Neuronal stem cell (in vitro differentiated cells): ENCODE data around the gene PLEKHM3.

ENCODE experiments used
- DNase-seq: peaks from one replicate; pipeline ENCODE4 v3.0.0-alpha.2; 2013; ENCODE audit warnings: low spot score
- H2AFZ ChIP-seq: one replicate; pipeline ENCODE4 v1.6.1; 2013; ENCODE audit warnings: mild to moderate bottlenecking, low read length, inconsistent platforms
- H2AK5ac ChIP-seq: 2 replicates; pipeline ENCODE4 v1.6.1; 2013; ENCODE audit warnings: low read depth, mild to moderate bottlenecking, inconsistent platforms, low read length, moderate library complexity, mixed read lengths
- H2BK120ac ChIP-seq: 2 replicates; pipeline ENCODE4 v1.6.1; 2013; ENCODE audit warnings: low read depth, mild to moderate bottlenecking, inconsistent platforms, low read length, moderate library complexity, mixed read lengths
- H2BK12ac ChIP-seq: one replicate; pipeline ENCODE4 v1.6.1; 2013; ENCODE audit warnings: low read length, inconsistent platforms
- H2BK15ac ChIP-seq: 2 replicates; pipeline ENCODE4 v1.6.1; 2013; ENCODE audit warnings: mild to moderate bottlenecking, low read length, inconsistent platforms, mixed read lengths
- H2BK5ac ChIP-seq: one replicate; pipeline ENCODE4 v1.6.1; 2013; ENCODE audit warnings: inconsistent platforms, mild to moderate bottlenecking, low read length, moderate library complexity
- H3K14ac ChIP-seq: one replicate; pipeline ENCODE4 v1.6.1; 2013; ENCODE audit warnings: low read length, inconsistent platforms
- H3K18ac ChIP-seq: 2 replicates; pipeline ENCODE4 v1.6.1; 2013; ENCODE audit warnings: low read length, inconsistent platforms
- H3K23ac ChIP-seq: 2 replicates; pipeline ENCODE4 v1.6.1; 2013; ENCODE audit warnings: low read depth, mild to moderate bottlenecking, mixed read lengths, low read length, inconsistent platforms; ENCODE audit not compliant: poor library complexity
- H3K27ac ChIP-seq: replicated peaks from 3 replicates; pipeline ENCODE4 v1.5.1; 2013; ENCODE audit warnings: low read length, inconsistent platforms
- H3K27me3 ChIP-seq, 3 experiments: 2 replicates each; pipeline ENCODE4 v1.6.1; 2013; ENCODE audit warnings: low read length in 3 of 3, mild to moderate bottlenecking in 2 of 3, inconsistent platforms in 1 of 3, low read depth in 1 of 3, mixed read lengths in 1 of 3, moderate library complexity in 1 of 3; ENCODE audit not compliant: control insufficient read depth in 3 of 3, insufficient read depth in 3 of 3
- H3K36me3 ChIP-seq, 2 donors: replicated peaks in 1 of 2; 2 replicates each; pipeline ENCODE4 v1.6.1; 2013; ENCODE audit warnings: low read length in 2 of 2; ENCODE audit not compliant: control insufficient read depth in 2 of 2, insufficient read depth in 2 of 2
- H3K4ac ChIP-seq: 2 replicates; pipeline ENCODE4 v1.6.1; 2013; ENCODE audit warnings: inconsistent platforms, mild to moderate bottlenecking, low read length, moderate library complexity
- H3K4me1 ChIP-seq, 2 donors: 1 replicate in 1 of 2; 2 replicates in 1 of 2; pipeline ENCODE4 v1.6.1; 2013; ENCODE audit warnings: low read length in 2 of 2, low read depth in 1 of 2; ENCODE audit not compliant: control insufficient read depth in 2 of 2, insufficient read depth in 1 of 2
- H3K4me2 ChIP-seq: one replicate; pipeline ENCODE4 v1.6.1; 2013; ENCODE audit warnings: mild to moderate bottlenecking, low read length, inconsistent platforms; ENCODE audit not compliant: insufficient read depth, poor library complexity, severe bottlenecking
- H3K4me3 ChIP-seq, 2 donors: 2 replicates each; pipeline ENCODE4 v1.5.1; 2013; ENCODE audit warnings: low read length in 2 of 2, mild to moderate bottlenecking in 2 of 2, inconsistent platforms in 1 of 2, moderate library complexity in 1 of 2
- H3K79me1 ChIP-seq: one replicate; pipeline ENCODE4 v1.6.1; 2013; ENCODE audit warnings: low read depth, mild to moderate bottlenecking, inconsistent platforms, low read length, moderate library complexity
- H3K9ac ChIP-seq: one replicate; pipeline ENCODE4 v1.6.1; 2013; ENCODE audit warnings: mild to moderate bottlenecking, low read depth, low read length, inconsistent platforms; ENCODE audit not compliant: poor library complexity
- H3K9me3 ChIP-seq, 2 donors: replicated peaks in 1 of 2; 2 replicates each; pipeline versions ENCODE3 to v1.6.1; 2013; ENCODE audit warnings: low read length in 2 of 2, mild to moderate bottlenecking in 2 of 2, inconsistent platforms in 1 of 2, low read depth in 1 of 2, mixed read lengths in 1 of 2, moderate library complexity in 1 of 2; ENCODE audit not compliant: control insufficient read depth in 2 of 2, insufficient read depth in 1 of 2
- H4K8ac ChIP-seq: one replicate; pipeline ENCODE4 v1.6.1; 2013; ENCODE audit warnings: low read depth, mild to moderate bottlenecking, inconsistent platforms, low read length, moderate library complexity
- H4K91ac ChIP-seq: one replicate; pipeline ENCODE4 v1.6.1; 2013; ENCODE audit warnings: low read length, low read depth, mild to moderate bottlenecking, inconsistent platforms; ENCODE audit not compliant: poor library complexity
- WGBS, 2 donors: extraction: QIAGEN DNeasy Blood & Tissue Kit; methylation state at CpG; one replicate each; pipeline ENCODE4 v1.1.7; 2013; ENCODE audit warnings: missing lambda C conversion rate in 2 of 2, mixed read lengths in 1 of 2; ENCODE audit not compliant: insufficient read length in 2 of 2, insufficient replicate concordance in 1 of 2; ENCODE audit errors: extremely low coverage in 2 of 2; 5-methylcytosine and 5-hydroxymethylcytosine counted together

PLEKHM3 gene

DNA sequence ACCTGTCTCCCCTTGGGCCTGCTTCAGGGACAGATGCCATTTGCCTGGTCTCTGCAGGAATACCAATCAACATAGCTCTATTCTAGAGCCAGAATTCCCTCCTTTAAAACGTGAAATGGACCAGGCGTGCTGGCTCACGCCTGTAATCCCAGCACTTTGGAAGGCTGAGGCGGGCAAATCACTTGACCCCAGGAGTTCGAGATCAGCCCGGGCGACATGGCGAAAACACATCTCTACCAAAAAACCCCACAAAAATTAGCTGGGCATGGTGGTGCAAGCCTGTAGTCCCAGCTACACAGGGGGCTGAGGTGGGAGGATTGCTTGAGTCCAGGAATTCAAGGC, 127.0 kb downstream of the PLEKHM3 start:
- DNase-seq, result no peak
- Histone ChIP-seq H3K4me1 (peaks cover 47 to 59% of the 10 kb centered on the region in 2 donors), H2AFZ (peak overlapping the region; percentile 5), H2BK15ac (no peak overlapping the region), H4K8ac (no peak overlapping the region), H3K4me3 (no peak overlapping the region), H3K27me3 (no peaks in the 10 kb centered on the region), H3K4me2 (no peak overlapping the region), H3K4ac (peak overlapping the region; percentile 86), H3K18ac (peak overlapping the region; percentile 92), H3K9me3 (peaks cover 0 to 3% of the 10 kb centered on the region in 2 donors), H2BK120ac (no peak overlapping the region), H3K27ac (peak overlapping the region; percentile 96), H2BK5ac (peak overlapping the region; percentile 31), H3K9ac (no peak overlapping the region), H2AK5ac (peak overlapping the region; percentile 34), H3K14ac (no peak overlapping the region), H2BK12ac (no peak overlapping the region), H3K79me1 (no peaks in the 10 kb centered on the region), H3K23ac (no peak overlapping the region), H4K91ac (peak overlapping the region; percentile 31), H3K36me3 (no peaks in the 10 kb centered on the region)
- WGBS, 2 donors, result no CpG with 5 or more reads among the region's 8 CpGs

DNA sequence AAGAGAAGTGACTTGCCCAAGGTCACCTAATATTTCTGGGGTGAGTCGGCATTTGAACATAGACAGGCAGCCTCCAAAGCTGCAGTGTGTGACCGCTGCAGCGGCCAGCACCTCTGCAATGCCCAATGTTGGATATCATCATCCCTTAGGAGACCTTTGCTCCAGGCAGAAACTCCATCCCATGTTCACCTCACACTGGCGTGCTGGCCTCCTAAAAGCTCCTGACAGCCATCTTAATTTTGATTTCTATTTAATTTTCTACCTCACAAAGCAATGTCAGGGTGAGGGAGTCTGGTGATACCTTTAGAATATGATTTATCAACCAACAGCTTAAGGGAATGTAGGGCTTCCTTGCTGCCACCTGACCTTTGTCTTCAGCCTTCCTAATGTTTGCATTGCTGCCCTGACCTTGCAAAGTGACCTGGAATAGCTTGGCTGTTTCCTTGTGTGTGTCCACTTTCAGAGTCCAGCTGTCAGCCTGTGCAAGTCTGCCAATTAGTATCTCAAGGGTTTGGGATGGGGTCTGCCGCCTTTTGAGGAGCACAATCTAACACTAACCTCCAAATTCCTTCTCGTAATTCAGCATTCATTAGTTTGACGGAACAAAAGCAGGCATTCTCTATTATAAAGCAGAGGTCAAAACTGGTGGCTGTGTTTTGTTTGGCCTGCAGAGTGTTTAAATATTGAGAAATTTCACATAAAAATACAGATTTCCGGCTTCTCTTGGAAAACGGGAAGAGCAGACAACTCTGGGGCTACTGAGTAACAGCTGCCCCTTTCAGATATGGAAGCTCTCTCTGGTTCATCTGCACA, 127.6 kb downstream of the PLEKHM3 start:
- H2BK5ac ChIP-seq, result peak overlapping the region; percentile 55
- no peak overlapping the region for H2BK15ac ChIP-seq
- no peak overlapping the region for H3K23ac ChIP-seq
- H3K4me3 ChIP-seq, result no peak overlapping the region
- H2AFZ ChIP-seq, result peak overlapping the region; percentile 5
- peaks cover 0 to 3% of the 10 kb centered on the region in 2 donors for H3K9me3 ChIP-seq
- no peaks in the 10 kb centered on the region for H3K79me1 ChIP-seq
- no peaks in the 10 kb centered on the region for H3K36me3 ChIP-seq
- peak overlapping the region; percentile 31 for H4K91ac ChIP-seq
- no peak overlapping the region for H3K4me2 ChIP-seq
- peaks cover 48 to 57% of the 10 kb centered on the region in 2 donors for H3K4me1 ChIP-seq
- H3K9ac ChIP-seq, result no peak overlapping the region
- H3K4ac ChIP-seq, result peak overlapping the region; percentile 0
- H3K27me3 ChIP-seq, result no peaks in the 10 kb centered on the region
- peak overlapping the region; percentile 96 for H3K27ac ChIP-seq
- H2BK120ac ChIP-seq, result peak overlapping the region; percentile 22
- no peak overlapping the region for H4K8ac ChIP-seq
- no CpG with 5 or more reads among the region's 9 CpGs for WGBS, 2 donors
- peak overlapping the region; percentile 91 for H2BK12ac ChIP-seq
- H3K18ac ChIP-seq, result peak overlapping the region; percentile 92
- peak; percentile 84 for DNase-seq
- H2AK5ac ChIP-seq, result peak overlapping the region; percentile 75
- no peak overlapping the region for H3K14ac ChIP-seq

DNA sequence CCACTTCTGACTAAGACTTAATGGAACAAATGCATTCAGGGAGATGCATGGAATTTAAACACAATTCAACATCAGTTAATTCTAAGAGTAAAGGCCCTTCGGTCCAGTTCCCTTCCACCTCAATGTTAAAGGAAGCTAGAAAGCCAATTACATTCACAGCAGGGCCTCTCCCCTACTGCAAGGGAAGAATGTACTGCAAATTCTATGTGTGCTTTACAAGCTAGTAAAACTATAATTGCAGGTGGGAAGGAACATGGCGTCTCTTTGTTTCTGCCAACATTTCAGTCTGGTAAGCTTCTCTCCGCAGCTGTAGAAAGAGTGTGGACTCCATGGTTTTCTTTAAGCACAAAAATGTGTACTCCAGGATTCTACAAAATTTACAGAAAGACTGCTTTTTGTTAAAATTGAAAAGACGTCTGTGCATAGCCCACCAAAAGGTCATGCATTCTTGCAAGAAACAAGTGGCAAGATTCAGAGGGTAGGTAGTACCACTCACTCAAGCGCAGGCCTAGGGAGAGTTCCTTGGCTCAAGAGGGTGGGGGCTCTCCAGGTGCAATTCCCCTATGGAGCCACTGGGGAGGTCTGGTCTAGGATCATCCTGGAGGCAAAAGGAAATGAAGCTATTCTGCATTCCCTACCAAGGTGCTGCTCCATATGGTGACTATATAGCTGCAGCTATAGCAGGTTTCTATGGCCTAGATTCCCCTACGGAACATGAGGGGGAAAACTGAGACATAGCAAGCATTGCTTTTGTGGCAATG, 128.6 kb downstream of the PLEKHM3 start:
- peak overlapping the region; percentile 14 for H3K9ac ChIP-seq
- H2BK120ac ChIP-seq, result peak overlapping the region; percentile 22
- no peak overlapping the region for H2AFZ ChIP-seq
- peaks cover 0 to 3% of the 10 kb centered on the region in 2 donors for H3K9me3 ChIP-seq
- H3K23ac ChIP-seq, result no peak overlapping the region
- H4K91ac ChIP-seq, result peak overlapping the region; percentile 56
- peaks cover 48 to 53% of the 10 kb centered on the region in 2 donors for H3K4me1 ChIP-seq
- no peaks in the 10 kb centered on the region for H3K36me3 ChIP-seq
- no peak overlapping the region for H3K4ac ChIP-seq
- H4K8ac ChIP-seq, result no peak overlapping the region
- H3K18ac ChIP-seq, result peak overlapping the region; percentile 88
- no peaks in the 10 kb centered on the region for H3K79me1 ChIP-seq
- H2BK15ac ChIP-seq, result no peak overlapping the region
- H2BK5ac ChIP-seq, result peak overlapping the region; percentile 55
- H2AK5ac ChIP-seq, result no peak overlapping the region
- peak overlapping the region; percentile 96 for H3K27ac ChIP-seq
- no peak overlapping the region for H3K4me2 ChIP-seq
- WGBS, 2 donors, result no CpG with 5 or more reads among the region's 6 CpGs
- H2BK12ac ChIP-seq, result no peak overlapping the region
- H3K14ac ChIP-seq, result no peak overlapping the region
- H3K27me3 ChIP-seq, result no peaks in the 10 kb centered on the region
- H3K4me3 ChIP-seq, result no peak overlapping the region
- DNase-seq, result peak; percentile 72

DNA sequence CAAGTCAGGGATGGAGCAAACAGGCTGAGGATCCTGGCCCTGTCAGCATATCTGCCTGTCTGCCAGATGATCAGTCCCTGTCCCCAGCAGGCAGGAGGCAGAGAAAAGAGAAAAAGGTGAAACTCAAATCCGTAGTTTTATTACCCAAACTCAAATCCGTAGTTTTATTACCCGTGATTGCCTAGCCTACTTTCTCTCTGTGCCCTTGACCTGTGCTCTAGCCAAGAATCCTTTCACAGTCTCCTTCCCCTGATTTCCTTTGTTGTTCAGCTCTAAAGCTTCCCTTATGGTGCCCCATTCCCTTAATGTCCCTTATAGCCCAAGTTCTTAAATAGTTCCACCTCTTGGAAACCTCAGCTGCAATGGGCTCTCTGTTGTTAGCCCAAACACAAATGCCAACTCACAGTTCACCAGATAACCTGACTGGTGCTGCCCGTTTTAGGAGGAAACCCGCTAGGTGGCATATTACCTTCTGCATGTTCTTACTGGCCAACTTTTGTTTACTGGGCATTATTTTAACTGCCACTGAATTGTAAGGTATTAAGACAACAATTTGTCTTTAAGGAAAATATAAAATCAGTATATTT, 130.0 kb downstream of the PLEKHM3 start:
- H3K23ac ChIP-seq, result no peak overlapping the region
- WGBS, 2 donors, result no CpG with 5 or more reads among the region's 5 CpGs
- peak overlapping the region; percentile 96 for H3K27ac ChIP-seq
- H2BK120ac ChIP-seq, result no peak overlapping the region
- no peak overlapping the region for H3K4ac ChIP-seq
- H3K79me1 ChIP-seq, result no peaks in the 10 kb centered on the region
- no peak overlapping the region for H3K4me2 ChIP-seq
- peaks cover 0 to 3% of the 10 kb centered on the region in 2 donors for H3K9me3 ChIP-seq
- peaks cover 39 to 46% of the 10 kb centered on the region in 2 donors for H3K4me1 ChIP-seq
- H4K91ac ChIP-seq, result no peak overlapping the region
- DNase-seq, result no peak
- peak overlapping the region; percentile 91 for H2BK5ac ChIP-seq
- no peak overlapping the region for H2BK15ac ChIP-seq
- no peak overlapping the region for H3K9ac ChIP-seq
- H2BK12ac ChIP-seq, result peak overlapping the region; percentile 63
- no peak overlapping the region for H2AK5ac ChIP-seq
- no peak overlapping the region for H3K4me3 ChIP-seq
- H3K27me3 ChIP-seq, result no peaks in the 10 kb centered on the region
- no peak overlapping the region for H2AFZ ChIP-seq
- H4K8ac ChIP-seq, result no peak overlapping the region
- H3K18ac ChIP-seq, result peak overlapping the region; percentile 55
- H3K14ac ChIP-seq, result no peak overlapping the region
- H3K36me3 ChIP-seq, result no peaks in the 10 kb centered on the region
